ENCODE measurements around the gene MEIS2. TPM values are rescaled to one million over a fixed set of nuclear protein-coding genes. Genes with fewer than 3 reads are reported as not detected.

MEIS2 gene
- total and polyA plus RNA-seq, 2 experiments from 2014 or later: 0.27 TPM; not detected in 1

GRCh38 chr15:36898536-36899126 is 201.7 kb downstream of the MEIS2 start:
- no peaks in the 10 kb centered on the region for H4K20me1 ChIP-seq (replicated peaks; ENCODE audit: insufficient read depth)
- H3K4me2 ChIP-seq: peak overlapping the region; percentile 34
- H3F3A ChIP-seq (replicated peaks; ENCODE audit: low read depth): no peaks in the 10 kb centered on the region
- no peaks in the 10 kb centered on the region for H3K36me3 ChIP-seq (ENCODE audit: insufficient read depth)
- ATAC-seq: peak; percentile 79
- peak; percentile 58 for DNase-seq (ENCODE audit: low spot score)
- H3K9me2 ChIP-seq (ENCODE audit: insufficient read depth): no peaks in the 10 kb centered on the region
- no peak for TF ChIP-seq STAT1 (IDR thresholded peaks at IDR 0.05; ENCODE audit: unreplicated experiment)
- no peak for TF ChIP-seq CTCF (conservative IDR thresholded peaks at IDR 0.05; ENCODE audit: low read depth in 2 of 2)
- TF ChIP-seq NANOG (IDR thresholded peaks at IDR 0.05; ENCODE audit: borderline replicate concordance): no peak
- no peak for TF ChIP-seq ZNF114 (CRISPR knock-in tag; IDR thresholded peaks at IDR 0.05)
- no peak for TF ChIP-seq ZNF331 (CRISPR knock-in tag; IDR thresholded peaks at IDR 0.05; ENCODE audit: low read depth)
- TF ChIP-seq EZH2phosphoT487 (IDR thresholded peaks at IDR 0.05; ENCODE audit: unreplicated experiment): no peak
- TF ChIP-seq EZH2 (IDR thresholded peaks at IDR 0.05; ENCODE audit: low read depth, unreplicated experiment): no peak
- no peak for TF ChIP-seq CREB1 (CRISPR knock-in tag; IDR thresholded peaks at IDR 0.05; ENCODE audit: low read depth)
- TF ChIP-seq ZNF462 (CRISPR knock-in tag; IDR thresholded peaks at IDR 0.05): no peak
- TF ChIP-seq POLR2AphosphoS5 (IDR thresholded peaks at IDR 0.05; ENCODE audit: low read depth): no peak
- TF ChIP-seq ETS1 (IDR thresholded peaks at IDR 0.05): no peak
- TF ChIP-seq JUNB (IDR thresholded peaks at IDR 0.05; ENCODE audit: unreplicated experiment): no peak
- TF ChIP-seq REST (IDR thresholded peaks at IDR 0.05; ENCODE audit: unreplicated experiment): no peak
- H3K27ac ChIP-seq (ENCODE audit: low read depth): no peak overlapping the region
- no peak overlapping the region for H2AFZ ChIP-seq
- Mint-ChIP-seq H3K4me1 (peaks cover 45% of the 10 kb centered on the region), H3K4me3 (peak overlapping the region; percentile 26; the same call in 2 of the 3 replicates), H3K27me3 (ENCODE audit: insufficient read depth, low read depth, poor library complexity) (peaks cover 15% of the 10 kb centered on the region), H3K9me3 (no peaks in the 10 kb centered on the region), H3K36me3 (ENCODE audit: low read depth) (no peaks in the 10 kb centered on the region), H3K27ac (no peak overlapping the region)
- peaks cover 32% of the 10 kb centered on the region for H3K4me1 ChIP-seq (ENCODE audit: insufficient read depth)
- H3K4me3 ChIP-seq: 0 out of 2 replicates have a peak overlapping the region, but pooled peaks have one; percentile 2
- H3K27me3 ChIP-seq (ENCODE audit: insufficient read depth): peaks cover 36% of the 10 kb centered on the region
- no peaks in the 10 kb centered on the region for H3K79me2 ChIP-seq (replicated peaks; ENCODE audit: insufficient read depth)
